CD1c-positive myeloid dendritic cell (primary cell): ENCODE results near the gene TBXAS1.
A peak's percentile ranks its signal among the peaks of the same experiment; 100 is the strongest.

ENCODE experiments used
- DNase-seq: peaks from one replicate; pipeline ENCODE4 v3.0.0-alpha.2; 2016; ENCODE audit errors: extremely low spot score

Gene TBXAS1

GRCh38 chr7:139854803-139855497 lies 25.9 kb downstream of the TBXAS1 start:
- no peak for DNase-seq

- peak; percentile 89 for DNase-seq
These were observed 26.6 kb downstream of the TBXAS1 start for GRCh38 chr7:139855498-139856270.

GRCh38 chr7:139857791-139858190 lies 28.7 kb downstream of the TBXAS1 start:
- DNase-seq, result no peak

GRCh38 chr7:139860090-139860775 lies 31.2 kb downstream of the TBXAS1 start:
- peak; percentile 90 for DNase-seq

GRCh38 chr7:139861803-139862202 lies 32.7 kb downstream of the TBXAS1 start:
- no peak for DNase-seq

- no peak for DNase-seq
These were observed 37.2 kb downstream of the TBXAS1 start for GRCh38 chr7:139866047-139866837.

GRCh38 chr7:139867847-139868246 lies 38.8 kb downstream of the TBXAS1 start:
- no peak for DNase-seq

GRCh38 chr7:139869886-139870285 lies 40.8 kb downstream of the TBXAS1 start:
- peak; percentile 48 for DNase-seq

- DNase-seq, result no peak
These were observed 41.3 kb downstream of the TBXAS1 start for GRCh38 chr7:139870380-139870779.

- DNase-seq, result no peak
These were observed 42.3 kb downstream of the TBXAS1 start for GRCh38 chr7:139871331-139871730.

GRCh38 chr7:139871820-139872219 lies 42.8 kb downstream of the TBXAS1 start:
- DNase-seq, result no peak

- DNase-seq, result no peak
These were observed 44.7 kb downstream of the TBXAS1 start for GRCh38 chr7:139873593-139874301.

- DNase-seq, result no peak
These were observed 45.2 kb downstream of the TBXAS1 start for GRCh38 chr7:139874302-139874629.

GRCh38 chr7:139875821-139876241 lies 46.8 kb downstream of the TBXAS1 start:
- peak; percentile 47 for DNase-seq

- DNase-seq, result no peak
These were observed 47.7 kb downstream of the TBXAS1 start for GRCh38 chr7:139876622-139877283.

- no peak for DNase-seq
These were observed 54.8 kb downstream of the TBXAS1 start for GRCh38 chr7:139883814-139884213.

GRCh38 chr7:139884441-139884840 lies 55.4 kb downstream of the TBXAS1 start:
- DNase-seq, result no peak

GRCh38 chr7:139885511-139885910 lies 56.4 kb downstream of the TBXAS1 start:
- peak; percentile 50 for DNase-seq

GRCh38 chr7:139886206-139886605 lies 57.1 kb downstream of the TBXAS1 start:
- DNase-seq, result peak; percentile 63

- DNase-seq, result no peak
These were observed 57.8 kb downstream of the TBXAS1 start for GRCh38 chr7:139886899-139887298.

- DNase-seq, result peak; percentile 73
These were observed 59.0 kb downstream of the TBXAS1 start for GRCh38 chr7:139887992-139888481.
